ENCODE results near the gene CHD9.
"Not testable (repeated sequence)": the region's sequence is repeated elsewhere in the genome, so short reads cannot be mapped to it uniquely, and the experiment has no call there.

CHD9 gene

GRCh38 chr16:53048139-53048915, 6.5 kb upstream of the CHD9 start:
- in situ Hi-C loops (cut with MboI; ENCODE audit: low sequenced_read_pairs): no loop called here

- in situ Hi-C loops (cut with MboI; ENCODE audit: low sequenced_read_pairs): not testable (repeated sequence)
These were observed 3.5 kb upstream of the CHD9 start for GRCh38 chr16:53051255-53051654.

- in situ Hi-C loops (cut with MboI; ENCODE audit: low sequenced_read_pairs): no loop called here
These were observed 2.0 kb upstream of the CHD9 start, which contains the start of gene CHD9NB for GRCh38 chr16:53052519-53053501. CHD9NB (minus strand) TSS chr16:53052897; CDS start chr16:53044158, 8,739 bp downstream.

GRCh38 chr16:53053967-53054669, 673 bp upstream of the CHD9 start:
- in situ Hi-C loops (cut with MboI; ENCODE audit: low sequenced_read_pairs): no loop called here

GRCh38 chr16:53055541-53056391, 975 bp downstream of the CHD9 start:
- in situ Hi-C loops (cut with MboI; ENCODE audit: low sequenced_read_pairs): no loop called here

GRCh38 chr16:53056392-53056881, 1.6 kb downstream of the CHD9 start:
- in situ Hi-C loops (cut with MboI; ENCODE audit: low sequenced_read_pairs): no loop called here

GRCh38 chr16:53057658-53058057, 2.9 kb downstream of the CHD9 start:
- in situ Hi-C loops (cut with MboI; ENCODE audit: low sequenced_read_pairs): no loop called here

GRCh38 chr16:53058441-53058840, 3.6 kb downstream of the CHD9 start:
- in situ Hi-C loops (cut with MboI; ENCODE audit: low sequenced_read_pairs): no loop called here

GRCh38 chr16:53058882-53059281, 4.1 kb downstream of the CHD9 start:
- in situ Hi-C loops (cut with MboI; ENCODE audit: low sequenced_read_pairs): no loop called here

GRCh38 chr16:53059672-53060071, 4.9 kb downstream of the CHD9 start:
- in situ Hi-C loops (cut with MboI; ENCODE audit: low sequenced_read_pairs): no loop called here

- in situ Hi-C loops (cut with MboI; ENCODE audit: low sequenced_read_pairs): no loop called here
These were observed 6.5 kb downstream of the CHD9 start for GRCh38 chr16:53061256-53061655.

GRCh38 chr16:53061701-53062159, 6.9 kb downstream of the CHD9 start:
- in situ Hi-C loops (cut with MboI; ENCODE audit: low sequenced_read_pairs): no loop called here

- in situ Hi-C loops (cut with MboI; ENCODE audit: low sequenced_read_pairs): no loop called here
These were observed 9.3 kb downstream of the CHD9 start for GRCh38 chr16:53064081-53064578.

GRCh38 chr16:53065461-53066061, 10.8 kb downstream of the CHD9 start:
- in situ Hi-C loops (cut with MboI; ENCODE audit: low sequenced_read_pairs): no loop called here

GRCh38 chr16:53067675-53068074, 12.9 kb downstream of the CHD9 start:
- in situ Hi-C loops (cut with MboI; ENCODE audit: low sequenced_read_pairs): no loop called here

- in situ Hi-C loops (cut with MboI; ENCODE audit: low sequenced_read_pairs): no loop called here
These were observed 13.6 kb downstream of the CHD9 start for GRCh38 chr16:53068423-53068833.

GRCh38 chr16:53069772-53070171, 15.0 kb downstream of the CHD9 start:
- in situ Hi-C loops (cut with MboI; ENCODE audit: low sequenced_read_pairs): no loop called here

- in situ Hi-C loops (cut with MboI; ENCODE audit: low sequenced_read_pairs): no loop called here
These were observed 17.0 kb downstream of the CHD9 start for GRCh38 chr16:53071748-53072301.

- in situ Hi-C loops (cut with MboI; ENCODE audit: low sequenced_read_pairs): no loop called here
These were observed 18.2 kb downstream of the CHD9 start for GRCh38 chr16:53073022-53073421.

Measured in hTERT RPE-1 (cell line).